Testis (tissue), 5 donors: ENCODE data around the gene CYP27C1. TPM values are rescaled to one million over a fixed set of nuclear protein-coding genes. Genes with fewer than 3 reads are reported as not detected.
A peak's percentile ranks its signal among the peaks of the same experiment; 100 is the strongest.

Experiments
- DNase-seq: peaks from one replicate; pipeline ENCODE4 v3.0.0-alpha.2; 2019
- H3K27ac ChIP-seq, 2 donors: fragments of 200-600 bp; sonication (generic); one replicate each; pipeline ENCODE4 v1.5.1; 2019
- H3K27me3 ChIP-seq: fragments of 200-600 bp; sonication (generic); one replicate; pipeline ENCODE4 v1.5.1; 2019
- H3K36me3 ChIP-seq: fragments of 200-600 bp; sonication (generic); one replicate; pipeline ENCODE4 v1.5.1; 2017; ENCODE audit warnings: low read depth; ENCODE audit errors: missing control alignments
- H3K4me1 ChIP-seq: fragments of 200-600 bp; sonication (generic); one replicate; pipeline ENCODE4 v1.5.1; 2019
- H3K4me3 ChIP-seq, 2 donors: fragments of 200-600 bp; sonication (generic); one replicate each; pipeline ENCODE4 v1.5.1; 2017 to 2019
- H3K9me3 ChIP-seq: fragments of 200-600 bp; sonication (generic); one replicate; pipeline ENCODE4 v1.5.1; 2017
- POLR2A ChIP-seq: fragments of 450-650 bp; IDR thresholded peaks from one replicate; pipeline ENCODE4 v1.6.1; 2017; ENCODE audit warnings: antibody characterized with exemption, mild to moderate bottlenecking, moderate library complexity
- WGBS, 2 donors: methylation state at CpG; one replicate each; pipeline ENCODE4 v1.1.5; 2018; 5-methylcytosine and 5-hydroxymethylcytosine counted together
- intact Hi-C: fragments of 100-400 bp; cut with DNase I; formaldehyde crosslinking; loops from one replicate; pipeline ENCODE4 v1.15.1; 2023; ENCODE audit warnings: low total_unique reads
- long read RNA-seq, 2 donors: transcript quantifications; one replicate each; lab custom pipeline, GENCODE V29; 2026
- polyA plus RNA-seq: library from polyadenylated mRNA; stranded (reverse); fragments of 350-450 nt; fragmentation: Illumina TruSeq; extraction: RNeasy Lipid Tissue Mini Kit (QIAGEN cat#74804); gene quantifications from one replicate; pipeline ENCODE4 v1.2.3, GENCODE V29; 2014; ENCODE audit warnings: low read depth, low replicate concordance; ENCODE audit not compliant: insufficient read depth
- total RNA-seq, 2 donors: library from RNA; depleted of rRNA; stranded (reverse); fragments of >200 nt; gene quantifications; one replicate each; pipeline ENCODE4 v1.2.3, GENCODE V29; 2016
- TF ChIP-seq, protein P1 (sequence below), 3 experiments: fragments of 450-650 bp in 2 of 3; fragments of 200-600 bp in 1 of 3; sonication (generic) in 1 of 3; IDR thresholded peaks; one replicate each; pipeline ENCODE4 v1.5.1; 2016 to 2019; ENCODE audit warnings: antibody characterized with exemption in 3 of 3, mild to moderate bottlenecking in 2 of 3, moderate library complexity in 1 of 3

CYP27C1 gene, protein sequence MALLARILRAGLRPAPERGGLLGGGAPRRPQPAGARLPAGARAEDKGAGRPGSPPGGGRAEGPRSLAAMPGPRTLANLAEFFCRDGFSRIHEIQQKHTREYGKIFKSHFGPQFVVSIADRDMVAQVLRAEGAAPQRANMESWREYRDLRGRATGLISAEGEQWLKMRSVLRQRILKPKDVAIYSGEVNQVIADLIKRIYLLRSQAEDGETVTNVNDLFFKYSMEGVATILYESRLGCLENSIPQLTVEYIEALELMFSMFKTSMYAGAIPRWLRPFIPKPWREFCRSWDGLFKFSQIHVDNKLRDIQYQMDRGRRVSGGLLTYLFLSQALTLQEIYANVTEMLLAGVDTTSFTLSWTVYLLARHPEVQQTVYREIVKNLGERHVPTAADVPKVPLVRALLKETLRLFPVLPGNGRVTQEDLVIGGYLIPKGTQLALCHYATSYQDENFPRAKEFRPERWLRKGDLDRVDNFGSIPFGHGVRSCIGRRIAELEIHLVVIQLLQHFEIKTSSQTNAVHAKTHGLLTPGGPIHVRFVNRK
- under 1 TPM; 0.50 to 0.55 TPM for total RNA-seq
- 0.47 TPM for polyA plus RNA-seq
- long read RNA-seq, donor 1 = 0 reads
- long read RNA-seq, donor 2 = 0 reads

DNA sequence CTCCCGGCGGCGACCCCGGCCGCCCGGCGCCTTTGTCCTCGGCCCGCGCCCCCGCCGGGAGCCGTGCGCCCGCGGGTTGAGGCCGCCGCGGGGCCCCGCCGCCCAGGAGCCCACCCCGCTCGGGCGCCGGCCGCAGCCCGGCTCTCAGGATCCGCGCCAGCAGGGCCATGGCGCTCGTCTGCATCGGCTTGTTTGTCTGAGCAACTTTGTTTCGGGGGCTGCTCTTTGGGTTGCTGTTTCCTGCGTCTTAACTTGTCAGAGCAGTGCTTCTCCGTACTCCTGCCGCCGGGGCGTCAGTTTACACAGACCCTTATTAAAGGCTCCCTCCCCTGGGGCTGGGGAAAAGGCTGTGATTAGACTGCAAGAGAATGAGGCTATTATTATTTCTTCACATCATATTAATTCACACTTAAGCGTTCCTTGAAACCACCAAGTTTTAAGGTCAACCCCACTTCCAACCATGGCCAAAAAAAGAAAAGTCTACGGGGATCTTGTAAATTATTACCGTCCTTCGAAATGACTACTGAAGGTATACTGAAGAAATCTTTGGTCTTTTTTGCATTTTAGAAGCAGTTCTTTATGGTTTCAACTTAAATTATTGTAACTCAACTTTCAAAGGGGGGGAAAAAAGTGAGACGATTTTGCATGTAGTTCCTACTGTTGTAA is at the start of gene CYP27C1:
Gene CYP27C1 (minus strand): TSS at position 198 of the 666 bp plus-strand sequence. CDS start 29 bp downstream, at position 169.
- peak; percentile 28 for DNase-seq
- Histone ChIP-seq H3K4me3 (peak within 1 kb of the TSS; percentile 39 to 65), H3K9me3 (no peaks in the 10 kb centered on the region), H3K27ac (no peak within 1 kb of the TSS), H3K4me1 (peaks cover 4% of the 10 kb centered on the region), H3K36me3 (no peaks in the 10 kb centered on the region), H3K27me3 (no peaks in the 10 kb centered on the region)
- intact Hi-C loops = no loop called here
- TF ChIP-seq, protein P1, sequence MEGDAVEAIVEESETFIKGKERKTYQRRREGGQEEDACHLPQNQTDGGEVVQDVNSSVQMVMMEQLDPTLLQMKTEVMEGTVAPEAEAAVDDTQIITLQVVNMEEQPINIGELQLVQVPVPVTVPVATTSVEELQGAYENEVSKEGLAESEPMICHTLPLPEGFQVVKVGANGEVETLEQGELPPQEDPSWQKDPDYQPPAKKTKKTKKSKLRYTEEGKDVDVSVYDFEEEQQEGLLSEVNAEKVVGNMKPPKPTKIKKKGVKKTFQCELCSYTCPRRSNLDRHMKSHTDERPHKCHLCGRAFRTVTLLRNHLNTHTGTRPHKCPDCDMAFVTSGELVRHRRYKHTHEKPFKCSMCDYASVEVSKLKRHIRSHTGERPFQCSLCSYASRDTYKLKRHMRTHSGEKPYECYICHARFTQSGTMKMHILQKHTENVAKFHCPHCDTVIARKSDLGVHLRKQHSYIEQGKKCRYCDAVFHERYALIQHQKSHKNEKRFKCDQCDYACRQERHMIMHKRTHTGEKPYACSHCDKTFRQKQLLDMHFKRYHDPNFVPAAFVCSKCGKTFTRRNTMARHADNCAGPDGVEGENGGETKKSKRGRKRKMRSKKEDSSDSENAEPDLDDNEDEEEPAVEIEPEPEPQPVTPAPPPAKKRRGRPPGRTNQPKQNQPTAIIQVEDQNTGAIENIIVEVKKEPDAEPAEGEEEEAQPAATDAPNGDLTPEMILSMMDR (IDR thresholded peaks at IDR 0.05) = no peak
- TF ChIP-seq POLR2A = no peak
- 2 to 3% methylated on average over 11 to 24 of the region's 43 CpGs for WGBS, 2 donors

DNA sequence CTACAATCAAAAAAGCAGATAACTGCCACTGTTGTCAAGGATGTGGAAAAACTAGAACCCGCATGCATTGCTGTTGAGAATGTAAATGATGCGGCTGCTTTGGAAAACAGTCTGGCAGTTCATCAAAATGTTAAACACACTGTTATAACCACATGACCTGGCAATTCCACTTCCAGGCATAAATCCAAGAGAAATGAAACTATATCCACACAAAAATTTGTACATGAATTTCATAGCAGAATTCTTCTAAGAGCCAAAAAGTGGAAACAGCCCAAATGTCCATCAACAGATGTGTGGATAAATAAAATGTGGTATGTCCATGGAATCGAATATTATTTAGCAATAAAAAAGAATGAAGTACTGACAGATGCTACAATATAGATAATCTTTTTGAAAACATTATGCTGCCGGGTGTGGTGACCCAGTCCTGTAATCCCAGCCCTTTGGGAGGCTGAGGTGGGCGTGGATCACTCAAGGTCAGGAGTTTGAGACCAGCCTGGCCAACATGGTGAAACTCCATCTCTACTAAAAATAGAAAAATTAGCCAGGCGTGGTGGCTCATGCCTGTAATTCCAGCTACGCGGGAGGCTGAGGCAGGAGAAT is 41.8 kb upstream of the CYP27C1 start:
- WGBS, 2 donors = 90 to 91% methylated on average over 8 of the region's 8 CpGs
- intact Hi-C loops = no loop called here
- no peaks in the 10 kb centered on the region for H3K36me3 ChIP-seq

DNA sequence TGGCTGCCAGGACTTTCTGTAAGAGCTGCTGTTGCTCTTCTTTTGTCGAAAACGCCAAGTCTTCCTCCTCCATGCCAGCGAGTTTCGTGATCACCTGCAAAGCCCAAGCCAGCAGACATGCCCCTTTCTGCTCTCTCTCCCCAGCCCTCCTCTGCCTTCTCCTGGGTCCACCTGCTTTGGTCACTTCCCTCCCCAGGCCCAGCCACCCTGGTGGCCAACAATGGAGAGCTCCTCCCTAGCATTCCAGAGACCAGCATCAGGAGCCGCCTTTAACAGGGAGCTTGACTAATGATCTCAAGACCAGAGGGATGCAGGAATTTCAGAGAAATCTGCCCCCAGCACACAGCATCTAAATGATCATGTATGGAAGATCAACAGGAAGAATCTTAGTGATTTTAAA is 39.3 kb upstream of the CYP27C1 start:
- Histone ChIP-seq H3K36me3 (no peaks in the 10 kb centered on the region), H3K4me1 (no peaks in the 10 kb centered on the region), H3K4me3 (no peak overlapping the region), H3K9me3 (no peaks in the 10 kb centered on the region), H3K27me3 (no peaks in the 10 kb centered on the region), H3K27ac (no peak overlapping the region)
- no peak for TF ChIP-seq POLR2A
- TF ChIP-seq, protein P1 (IDR thresholded peaks at IDR 0.05) = no peak
- DNase-seq = no peak
- intact Hi-C loops = no loop called here
- 94 to 97% methylated on average over 5 of the region's 5 CpGs for WGBS, 2 donors

More for the DNA sequence above, 41.8 kb upstream of the CYP27C1 start:
- Histone ChIP-seq H3K9me3 (no peaks in the 10 kb centered on the region), H3K4me3 (no peak overlapping the region), H3K27me3 (no peaks in the 10 kb centered on the region), H3K4me1 (no peaks in the 10 kb centered on the region), H3K27ac (no peak overlapping the region)
- no peak for DNase-seq
- TF ChIP-seq, protein P1 (IDR thresholded peaks at IDR 0.05) = no peak
- no peak for TF ChIP-seq POLR2A

DNA sequence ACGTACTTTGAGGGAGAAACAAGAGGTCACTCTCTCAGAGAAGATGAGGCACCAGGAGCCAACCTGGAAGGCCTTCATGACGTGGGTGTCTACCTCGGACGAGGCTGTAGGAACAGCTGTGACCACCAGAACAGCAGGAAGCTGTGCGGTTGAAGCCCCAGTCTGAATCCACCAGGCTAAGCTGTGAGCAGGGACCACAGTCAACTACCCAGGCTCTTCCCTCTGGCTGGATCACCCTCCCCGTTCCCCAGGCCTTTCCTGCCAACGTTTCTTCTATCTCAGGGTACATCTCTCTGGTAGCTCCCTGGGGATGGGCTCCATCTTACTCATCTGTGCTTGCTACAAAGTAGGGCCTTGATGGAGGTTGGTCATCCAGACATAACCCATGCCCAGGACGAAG is 36.8 kb upstream of the CYP27C1 start:
- Histone ChIP-seq H3K9me3 (no peaks in the 10 kb centered on the region), H3K36me3 (no peaks in the 10 kb centered on the region), H3K4me1 (no peaks in the 10 kb centered on the region), H3K27ac (no peak overlapping the region), H3K27me3 (no peaks in the 10 kb centered on the region), H3K4me3 (no peak overlapping the region)
- DNase-seq = no peak
- intact Hi-C loops = no loop called here
- WGBS, 2 donors = 76 to 86% methylated on average over 8 of the region's 8 CpGs
- TF ChIP-seq POLR2A = no peak

DNA sequence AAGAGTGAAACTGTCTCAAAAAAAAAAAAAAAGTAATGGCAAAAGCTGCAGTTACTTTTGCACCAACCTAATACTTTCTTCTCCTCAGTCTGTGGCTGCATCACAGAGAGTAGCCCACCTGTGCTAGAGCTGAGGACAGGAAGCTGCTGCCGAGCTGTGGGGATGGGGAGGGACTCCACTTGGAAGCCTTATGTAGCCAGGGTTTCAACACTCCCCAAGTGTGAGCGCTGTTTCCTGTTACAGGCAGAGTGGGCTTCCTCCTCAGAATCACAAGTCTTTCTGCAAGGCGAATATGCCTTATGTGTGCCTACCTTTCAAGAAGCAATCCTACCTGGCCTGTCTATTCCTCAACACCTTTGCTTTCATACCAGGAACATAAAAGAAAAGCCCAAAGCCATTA is 36.3 kb upstream of the CYP27C1 start:
- no peaks in the 10 kb centered on the region for H3K36me3 ChIP-seq
- no peak overlapping the region for H3K27ac ChIP-seq
- H3K9me3 ChIP-seq = no peaks in the 10 kb centered on the region
- H3K27me3 ChIP-seq = no peaks in the 10 kb centered on the region
- no peaks in the 10 kb centered on the region for H3K4me1 ChIP-seq
- no peak for DNase-seq
- intact Hi-C loops = no loop called here
- no peak overlapping the region for H3K4me3 ChIP-seq
- 85 to 93% methylated on average over 3 of the region's 3 CpGs for WGBS, 2 donors
- TF ChIP-seq, protein P1 (IDR thresholded peaks at IDR 0.05) = no peak
- TF ChIP-seq POLR2A = no peak
